Central memory CD8-positive, alpha-beta T cell (primary cell): ENCODE results near the gene CAMTA1.

Experiments
- ATAC-seq: fragments of 150-1000 bp; cut with Tn5 transposase; replicated peaks from 2 replicates; pipeline ENCODE4 v1.10.0; 2022; ENCODE audit warnings: mild to moderate bottlenecking, moderate FRiP score, moderate number of reproducible peaks; ENCODE audit not compliant: poor library complexity, severe bottlenecking; ENCODE audit errors: extremely low read depth
- DNase-seq, 2 donors: peaks; one replicate each; pipeline ENCODE4 v3.0.0; 2021; ENCODE audit warnings: low spot score in 2 of 2
- H3K27ac Mint-ChIP-seq: one replicate; pipeline ENCODE4 v1.8.0; 2022; ENCODE audit warnings: low read depth, mild to moderate bottlenecking, moderate library complexity, mixed read lengths
- H3K27me3 Mint-ChIP-seq: one replicate; pipeline ENCODE4 v1.8.0; 2022; ENCODE audit warnings: mixed read lengths
- H3K36me3 Mint-ChIP-seq: one replicate; pipeline ENCODE4 v1.8.0; 2022; ENCODE audit warnings: mild to moderate bottlenecking, moderate library complexity, mixed read lengths; ENCODE audit not compliant: insufficient read depth
- H3K4me1 Mint-ChIP-seq: one replicate; pipeline ENCODE4 v1.8.0; 2022; ENCODE audit warnings: mixed read lengths
- H3K4me3 Mint-ChIP-seq: one replicate; pipeline ENCODE4 v1.8.0; 2022; ENCODE audit warnings: mild to moderate bottlenecking, moderate library complexity, mixed read lengths
- H3K9me3 Mint-ChIP-seq: one replicate; pipeline ENCODE4 v1.8.0; 2022; ENCODE audit warnings: mixed read lengths

CAMTA1 gene

GRCh38 chr1:7358425-7358824, 573.2 kb downstream of the CAMTA1 start:
- Mint-ChIP-seq H3K36me3 (no peaks in the 10 kb centered on the region), H3K27me3 (peaks cover 13% of the 10 kb centered on the region), H3K4me3 (no peak overlapping the region), H3K4me1 (no peaks in the 10 kb centered on the region), H3K9me3 (no peaks in the 10 kb centered on the region), H3K27ac (no peak overlapping the region)
- DNase-seq (no peak), ATAC-seq (no peak)

- no peaks in the 10 kb centered on the region for H3K36me3 Mint-ChIP-seq
- H3K27ac Mint-ChIP-seq = no peak overlapping the region
- peaks cover 7% of the 10 kb centered on the region for H3K27me3 Mint-ChIP-seq
- no peak for DNase-seq
- no peak for ATAC-seq
- no peaks in the 10 kb centered on the region for H3K9me3 Mint-ChIP-seq
- no peaks in the 10 kb centered on the region for H3K4me1 Mint-ChIP-seq
- H3K4me3 Mint-ChIP-seq = no peak overlapping the region
Observed at GRCh38 chr1:7360526-7360925, 575.3 kb downstream of the CAMTA1 start.

- H3K4me3 Mint-ChIP-seq = no peak overlapping the region
- H3K36me3 Mint-ChIP-seq = no peaks in the 10 kb centered on the region
- DNase-seq = no peak
- ATAC-seq = no peak
- no peaks in the 10 kb centered on the region for H3K27me3 Mint-ChIP-seq
- H3K9me3 Mint-ChIP-seq = no peaks in the 10 kb centered on the region
- H3K4me1 Mint-ChIP-seq = no peaks in the 10 kb centered on the region
- H3K27ac Mint-ChIP-seq = no peak overlapping the region
Observed at GRCh38 chr1:7362947-7363346, 577.7 kb downstream of the CAMTA1 start.

GRCh38 chr1:7363450-7363849, 578.2 kb downstream of the CAMTA1 start:
- Mint-ChIP-seq H3K27ac (no peak overlapping the region), H3K36me3 (no peaks in the 10 kb centered on the region), H3K27me3 (no peaks in the 10 kb centered on the region), H3K4me3 (no peak overlapping the region), H3K9me3 (no peaks in the 10 kb centered on the region), H3K4me1 (no peaks in the 10 kb centered on the region)
- DNase-seq (no peak), ATAC-seq (no peak)

GRCh38 chr1:7365706-7366105, 580.5 kb downstream of the CAMTA1 start:
- DNase-seq = no peak
- Mint-ChIP-seq H3K36me3 (peaks cover 3% of the 10 kb centered on the region), H3K27me3 (no peaks in the 10 kb centered on the region), H3K4me3 (no peak overlapping the region), H3K4me1 (no peaks in the 10 kb centered on the region), H3K27ac (no peak overlapping the region), H3K9me3 (no peaks in the 10 kb centered on the region)
- ATAC-seq = no peak

- Mint-ChIP-seq H3K4me3 (no peak overlapping the region), H3K4me1 (no peaks in the 10 kb centered on the region), H3K27me3 (no peaks in the 10 kb centered on the region), H3K9me3 (no peaks in the 10 kb centered on the region), H3K36me3 (peaks cover 3% of the 10 kb centered on the region), H3K27ac (no peak overlapping the region)
- no peak for DNase-seq
- no peak for ATAC-seq
Observed at GRCh38 chr1:7366286-7366954, 581.2 kb downstream of the CAMTA1 start.

- DNase-seq (no peak), ATAC-seq (no peak)
- Mint-ChIP-seq H3K36me3 (peaks cover 3% of the 10 kb centered on the region), H3K27ac (no peak overlapping the region), H3K9me3 (no peaks in the 10 kb centered on the region), H3K4me1 (no peaks in the 10 kb centered on the region), H3K27me3 (no peaks in the 10 kb centered on the region), H3K4me3 (no peak overlapping the region)
Observed at GRCh38 chr1:7366955-7367665, 581.9 kb downstream of the CAMTA1 start.

- Mint-ChIP-seq H3K4me3 (no peak overlapping the region), H3K27me3 (peaks cover 11% of the 10 kb centered on the region), H3K27ac (no peak overlapping the region), H3K36me3 (peaks cover 3% of the 10 kb centered on the region), H3K9me3 (no peaks in the 10 kb centered on the region), H3K4me1 (no peaks in the 10 kb centered on the region)
- ATAC-seq (no peak), DNase-seq (no peak)
Observed at GRCh38 chr1:7369866-7370265, 584.6 kb downstream of the CAMTA1 start.

- peaks cover 20% of the 10 kb centered on the region for H3K27me3 Mint-ChIP-seq
- H3K27ac Mint-ChIP-seq = no peak overlapping the region
- H3K36me3 Mint-ChIP-seq = peaks cover 3% of the 10 kb centered on the region
- DNase-seq (no peak), ATAC-seq (no peak)
- no peaks in the 10 kb centered on the region for H3K4me1 Mint-ChIP-seq
- no peaks in the 10 kb centered on the region for H3K9me3 Mint-ChIP-seq
- H3K4me3 Mint-ChIP-seq = no peak overlapping the region
Observed at GRCh38 chr1:7371926-7372325, 586.7 kb downstream of the CAMTA1 start.

GRCh38 chr1:7372477-7373120, 587.3 kb downstream of the CAMTA1 start:
- Mint-ChIP-seq H3K27ac (no peak overlapping the region), H3K27me3 (peaks cover 20% of the 10 kb centered on the region), H3K4me3 (no peak overlapping the region), H3K36me3 (peaks cover 3% of the 10 kb centered on the region), H3K9me3 (no peaks in the 10 kb centered on the region), H3K4me1 (no peaks in the 10 kb centered on the region)
- no peak for ATAC-seq
- DNase-seq = no peak

GRCh38 chr1:7373251-7373650, 588.0 kb downstream of the CAMTA1 start:
- ATAC-seq = no peak
- no peak overlapping the region for H3K4me3 Mint-ChIP-seq
- H3K27ac Mint-ChIP-seq = no peak overlapping the region
- peaks cover 27% of the 10 kb centered on the region for H3K27me3 Mint-ChIP-seq
- H3K4me1 Mint-ChIP-seq = no peaks in the 10 kb centered on the region
- peaks cover 3% of the 10 kb centered on the region for H3K36me3 Mint-ChIP-seq
- H3K9me3 Mint-ChIP-seq = no peaks in the 10 kb centered on the region
- no peak for DNase-seq

- Mint-ChIP-seq H3K9me3 (no peaks in the 10 kb centered on the region), H3K27me3 (peaks cover 34% of the 10 kb centered on the region), H3K36me3 (peaks cover 3% of the 10 kb centered on the region), H3K4me3 (no peak overlapping the region), H3K4me1 (no peaks in the 10 kb centered on the region), H3K27ac (no peak overlapping the region)
- no peak for ATAC-seq
- DNase-seq = no peak
Observed at GRCh38 chr1:7373876-7374562, 588.8 kb downstream of the CAMTA1 start.
